ENCODE results near the gene GARNL3. TPM values are rescaled to one million over a fixed set of nuclear protein-coding genes. Genes with fewer than 3 reads are reported as not detected.

The GARNL3 gene
- total and polyA plus RNA-seq, 2 experiments from 2014 or later = 24.8 to 34.2 TPM

DNA sequence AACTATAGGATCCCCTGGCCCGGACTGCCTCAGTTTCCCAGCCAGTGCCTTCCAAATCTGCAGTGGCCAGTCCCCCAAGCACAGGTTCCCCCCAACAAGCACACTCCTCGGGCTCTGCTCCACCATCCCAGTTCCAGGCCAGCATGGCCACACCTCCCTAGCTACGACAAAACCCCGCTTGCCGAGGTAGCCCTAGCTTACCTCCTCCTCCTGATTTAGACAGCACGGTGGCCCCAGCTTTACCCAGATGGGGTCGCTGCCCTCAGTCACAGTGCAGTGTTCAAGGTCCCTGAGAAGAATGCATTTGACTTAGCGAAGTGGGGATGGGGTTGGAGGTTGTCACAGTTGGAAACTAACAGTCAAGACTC is 40.8 kb upstream of the GARNL3 start:
- Histone ChIP-seq H3K4me1 (ENCODE audit: low read depth) (no peaks in the 10 kb centered on the region), H3K36me3 (no peaks in the 10 kb centered on the region), H3K27ac (no peak overlapping the region), H3K4me3 (peak overlapping the region; percentile 48), H3K9me3 (ENCODE audit: low read depth) (no peaks in the 10 kb centered on the region), H3K27me3 (peaks cover 16% of the 10 kb centered on the region)
- TF ChIP-seq, protein P1, sequence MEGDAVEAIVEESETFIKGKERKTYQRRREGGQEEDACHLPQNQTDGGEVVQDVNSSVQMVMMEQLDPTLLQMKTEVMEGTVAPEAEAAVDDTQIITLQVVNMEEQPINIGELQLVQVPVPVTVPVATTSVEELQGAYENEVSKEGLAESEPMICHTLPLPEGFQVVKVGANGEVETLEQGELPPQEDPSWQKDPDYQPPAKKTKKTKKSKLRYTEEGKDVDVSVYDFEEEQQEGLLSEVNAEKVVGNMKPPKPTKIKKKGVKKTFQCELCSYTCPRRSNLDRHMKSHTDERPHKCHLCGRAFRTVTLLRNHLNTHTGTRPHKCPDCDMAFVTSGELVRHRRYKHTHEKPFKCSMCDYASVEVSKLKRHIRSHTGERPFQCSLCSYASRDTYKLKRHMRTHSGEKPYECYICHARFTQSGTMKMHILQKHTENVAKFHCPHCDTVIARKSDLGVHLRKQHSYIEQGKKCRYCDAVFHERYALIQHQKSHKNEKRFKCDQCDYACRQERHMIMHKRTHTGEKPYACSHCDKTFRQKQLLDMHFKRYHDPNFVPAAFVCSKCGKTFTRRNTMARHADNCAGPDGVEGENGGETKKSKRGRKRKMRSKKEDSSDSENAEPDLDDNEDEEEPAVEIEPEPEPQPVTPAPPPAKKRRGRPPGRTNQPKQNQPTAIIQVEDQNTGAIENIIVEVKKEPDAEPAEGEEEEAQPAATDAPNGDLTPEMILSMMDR (IDR thresholded peaks at IDR 0.05; ENCODE audit: low read depth, low read length) = no peak
- DNase-seq (ENCODE audit: low read depth in 1 of 2, low spot score in 1 of 2) = peak in 1 of 2 donors; percentile 11

DNA sequence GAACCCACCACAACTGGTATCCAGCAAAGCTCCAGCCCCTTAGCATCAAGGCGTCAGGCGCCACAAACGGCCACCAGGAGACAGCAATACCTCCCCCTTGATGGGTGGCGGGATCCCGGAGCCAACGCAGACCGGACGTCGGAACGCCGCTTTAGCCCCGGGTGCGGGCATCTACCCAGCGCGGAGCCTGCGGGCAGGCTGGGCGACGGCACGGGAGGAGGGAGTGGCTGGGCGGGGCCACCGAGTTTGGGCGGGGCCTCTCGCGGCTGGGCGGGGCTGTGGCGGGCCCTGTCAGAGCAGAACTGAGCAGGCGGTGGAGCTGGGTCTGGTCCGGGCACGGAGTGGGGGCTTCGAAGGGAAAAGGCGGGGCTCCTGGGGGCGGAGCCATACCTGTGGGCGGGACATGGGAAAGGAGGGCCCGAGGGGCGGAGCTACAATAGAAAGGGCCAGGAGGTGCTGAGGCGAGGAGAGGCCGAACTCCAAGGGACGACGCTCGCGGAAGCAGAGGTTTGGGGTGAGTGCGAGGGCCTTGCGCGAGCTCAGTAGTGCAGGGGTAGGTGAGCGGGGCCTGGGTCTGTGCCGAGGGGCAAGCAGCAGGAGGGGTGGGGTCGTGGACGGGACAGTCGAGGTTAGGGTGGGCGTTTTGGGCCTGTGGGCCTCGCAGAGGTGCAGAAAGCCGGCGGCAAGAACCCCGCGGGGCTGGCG is 40.2 kb upstream of the GARNL3 start:
- no peaks in the 10 kb centered on the region for H3K4me1 ChIP-seq (ENCODE audit: low read depth)
- H3K36me3 ChIP-seq = no peaks in the 10 kb centered on the region
- peak; percentile 81 to 95 for DNase-seq (ENCODE audit: low read depth in 1 of 2, low spot score in 1 of 2)
- peaks cover 16% of the 10 kb centered on the region for H3K27me3 ChIP-seq
- TF ChIP-seq, protein P1 (IDR thresholded peaks at IDR 0.05; ENCODE audit: low read depth, low read length) = peak; percentile 20
- peak overlapping the region; percentile 48 for H3K4me3 ChIP-seq
- H3K9me3 ChIP-seq (ENCODE audit: low read depth) = no peaks in the 10 kb centered on the region
- H3K27ac ChIP-seq = peak overlapping the region; percentile 72

DNA sequence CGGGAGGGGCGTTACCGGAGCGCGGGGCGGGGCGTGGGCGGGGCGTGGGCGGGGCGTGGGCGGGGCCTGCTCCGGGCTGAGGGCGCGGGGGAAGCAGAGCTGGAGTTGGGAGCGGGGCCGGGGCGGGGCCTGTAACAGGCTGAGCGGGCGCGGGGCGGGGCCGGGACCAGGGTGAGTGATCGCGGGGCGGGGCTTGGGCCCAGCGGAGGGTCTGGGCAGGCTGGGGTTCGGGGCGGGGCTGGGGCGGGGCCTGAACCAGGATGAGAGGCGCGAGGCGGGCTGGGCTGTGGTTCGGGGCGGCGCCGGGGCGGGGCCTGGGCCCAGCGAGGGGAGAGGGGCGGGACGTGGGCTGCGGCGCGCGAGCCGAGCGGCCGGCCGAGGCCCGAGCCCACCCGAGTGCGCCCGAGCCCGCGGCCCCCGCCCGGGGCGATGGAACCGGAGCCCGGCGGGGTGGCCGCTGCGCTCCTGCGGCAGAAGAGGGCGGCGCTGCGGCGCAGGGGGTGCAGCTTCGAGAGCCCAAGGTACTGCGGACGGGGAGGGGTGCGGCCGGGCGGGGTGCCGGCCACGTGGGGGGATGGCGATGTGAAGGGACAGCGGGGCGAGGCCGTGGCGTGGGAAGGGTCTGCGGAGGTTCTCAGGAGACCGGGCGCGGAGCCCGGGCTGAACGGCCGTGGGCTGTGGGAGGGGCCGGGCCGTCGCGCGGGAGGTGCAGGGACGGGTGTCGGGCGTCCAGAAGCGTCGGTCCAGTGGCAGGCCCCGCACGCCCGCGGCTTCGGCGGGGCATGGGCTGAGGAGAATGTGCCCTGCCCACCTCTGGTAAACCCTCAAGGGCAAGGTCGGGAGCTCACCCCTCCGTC is 39.5 kb upstream of the GARNL3 start:
- peak; percentile 94 to 99 for DNase-seq (ENCODE audit: low read depth in 1 of 2, low spot score in 1 of 2)
- H3K27me3 ChIP-seq = peaks cover 16% of the 10 kb centered on the region
- peak overlapping the region; percentile 58 for H3K4me3 ChIP-seq
- no peaks in the 10 kb centered on the region for H3K9me3 ChIP-seq (ENCODE audit: low read depth)
- no peaks in the 10 kb centered on the region for H3K36me3 ChIP-seq
- TF ChIP-seq, protein P1 (IDR thresholded peaks at IDR 0.05; ENCODE audit: low read depth, low read length) = no peak
- no peaks in the 10 kb centered on the region for H3K4me1 ChIP-seq (ENCODE audit: low read depth)
- H3K27ac ChIP-seq = peak overlapping the region; percentile 72

DNA sequence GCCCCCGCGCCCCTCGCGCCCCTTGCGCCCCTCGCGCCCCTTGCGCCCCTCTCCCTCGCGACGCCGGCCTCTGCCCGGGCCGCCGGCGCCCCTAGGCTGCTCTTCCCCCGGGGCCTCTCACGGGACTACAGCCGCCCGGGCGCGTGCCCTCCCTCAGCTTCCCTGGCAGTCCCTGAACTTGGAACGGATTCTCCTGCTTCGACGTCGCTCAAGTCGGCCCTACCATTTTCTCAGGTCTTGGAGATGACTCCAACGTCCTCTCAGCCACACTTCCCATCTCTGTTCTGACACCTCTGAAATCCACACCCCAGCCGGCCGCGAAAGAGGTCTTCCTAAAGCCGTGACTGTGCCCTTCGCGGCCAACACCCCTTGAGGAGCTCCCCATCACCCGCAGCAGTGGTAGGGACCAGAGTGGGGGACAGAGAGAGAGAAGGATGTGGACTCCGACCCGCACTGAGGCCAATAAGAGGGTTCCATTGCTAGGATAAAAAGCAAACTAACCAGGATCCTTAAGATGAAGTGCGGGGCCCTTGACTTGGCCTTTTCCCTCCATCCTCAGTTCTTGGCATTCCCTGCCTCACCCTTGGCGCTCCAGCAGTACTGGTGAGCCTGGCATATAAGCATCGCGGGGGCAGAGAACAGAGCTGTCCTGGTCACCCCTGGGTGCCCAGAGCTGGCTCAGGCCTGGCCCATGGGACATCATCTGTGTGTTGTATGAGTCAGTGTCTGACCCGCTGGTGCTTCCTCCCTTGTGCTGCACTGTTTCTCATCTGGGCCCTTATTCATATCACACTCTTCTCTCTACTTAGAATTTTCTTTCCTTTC is 38.6 kb upstream of the GARNL3 start:
- Histone ChIP-seq H3K9me3 (ENCODE audit: low read depth) (no peaks in the 10 kb centered on the region), H3K27me3 (peaks cover 16% of the 10 kb centered on the region), H3K36me3 (no peaks in the 10 kb centered on the region), H3K4me1 (ENCODE audit: low read depth) (no peaks in the 10 kb centered on the region), H3K27ac (no peak overlapping the region), H3K4me3 (peak overlapping the region; percentile 58)
- TF ChIP-seq, protein P1 (IDR thresholded peaks at IDR 0.05; ENCODE audit: low read depth, low read length) = no peak
- DNase-seq (ENCODE audit: low read depth in 1 of 2, low spot score in 1 of 2) = peak in 1 of 2 donors; percentile 36

DNA sequence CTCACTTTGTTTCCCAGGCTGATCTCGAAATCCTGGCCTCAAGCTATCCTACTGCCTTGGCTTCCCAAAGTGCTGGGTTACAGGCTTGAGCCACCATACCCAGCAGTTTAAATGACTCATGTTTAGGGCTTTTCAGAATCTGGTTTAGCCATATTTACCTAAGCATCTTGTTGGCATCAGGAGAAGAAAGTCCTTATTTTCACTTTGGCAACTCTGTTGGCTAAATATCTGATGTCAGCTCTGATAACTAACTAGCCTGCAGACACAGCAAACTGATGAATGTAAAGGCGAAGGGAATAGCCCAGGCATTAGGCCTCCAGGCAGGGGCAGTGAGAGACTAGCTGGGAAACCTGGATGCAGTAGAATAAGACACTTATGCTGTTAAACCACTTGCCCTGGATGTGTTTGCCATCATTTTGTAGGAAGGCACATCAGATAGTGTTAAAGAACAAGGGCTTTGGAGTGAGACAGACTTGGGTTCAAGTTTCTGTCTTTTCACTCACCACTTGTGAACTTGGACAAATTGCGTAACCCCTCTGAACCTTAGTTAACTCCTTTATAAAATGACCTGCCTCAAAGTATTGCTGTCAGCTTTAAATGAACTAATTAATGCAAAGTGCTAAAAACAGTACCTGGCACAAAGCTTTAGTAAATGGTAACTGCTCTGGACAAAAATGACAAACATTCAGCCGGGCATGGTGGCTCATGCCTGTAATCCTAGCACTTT is 34.7 kb upstream of the GARNL3 start:
- Histone ChIP-seq H3K9me3 (ENCODE audit: low read depth) (no peaks in the 10 kb centered on the region), H3K27me3 (peaks cover 10% of the 10 kb centered on the region), H3K4me3 (no peak overlapping the region), H3K27ac (no peak overlapping the region), H3K36me3 (no peaks in the 10 kb centered on the region), H3K4me1 (ENCODE audit: low read depth) (no peaks in the 10 kb centered on the region)
- TF ChIP-seq, protein P1 (IDR thresholded peaks at IDR 0.05; ENCODE audit: low read depth, low read length) = no peak
- DNase-seq (ENCODE audit: low read depth in 1 of 2, low spot score in 1 of 2) = no peak

All from cardiac muscle cell (in vitro differentiated cells and primary cell).